ENCODE data around the gene AGPAT3.

DNA sequence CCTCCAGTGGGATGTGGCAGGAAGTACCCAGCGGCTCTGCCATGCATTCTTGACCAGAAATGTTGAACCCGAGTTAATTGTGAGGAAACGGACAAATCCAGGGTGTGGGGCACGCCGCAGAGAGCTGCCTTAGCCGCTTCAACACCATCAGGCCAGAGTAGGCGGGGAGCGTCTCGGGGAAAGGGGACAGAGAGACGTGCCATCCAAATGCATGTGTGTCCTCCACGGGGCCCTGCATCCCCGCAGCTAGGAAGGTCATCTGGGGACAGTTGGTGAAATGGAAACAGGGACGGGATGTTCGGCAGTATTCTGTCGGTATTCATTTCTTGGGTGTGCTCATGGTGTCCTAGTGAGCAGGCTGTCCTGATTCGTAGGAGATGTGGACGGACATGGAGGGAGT lies 88.0 kb downstream of the AGPAT3 start:
- no peak for TF ChIP-seq CTCF (IDR thresholded peaks at IDR 0.05)
- no peak for TF ChIP-seq POLR2A (IDR thresholded peaks at IDR 0.05)

All from right lobe of liver (tissue), 4 donors.